ENCODE data around the gene MACROD2.

MACROD2 gene

GRCh38 chr20:15031546-15032351 lies 1036.4 kb downstream of the MACROD2 start:
- no peak for DNase-seq

GRCh38 chr20:15032352-15032622 lies 1037.0 kb downstream of the MACROD2 start:
- no peak for DNase-seq

GRCh38 chr20:15033269-15033668 lies 1038.0 kb downstream of the MACROD2 start:
- DNase-seq = no peak

DNA sequence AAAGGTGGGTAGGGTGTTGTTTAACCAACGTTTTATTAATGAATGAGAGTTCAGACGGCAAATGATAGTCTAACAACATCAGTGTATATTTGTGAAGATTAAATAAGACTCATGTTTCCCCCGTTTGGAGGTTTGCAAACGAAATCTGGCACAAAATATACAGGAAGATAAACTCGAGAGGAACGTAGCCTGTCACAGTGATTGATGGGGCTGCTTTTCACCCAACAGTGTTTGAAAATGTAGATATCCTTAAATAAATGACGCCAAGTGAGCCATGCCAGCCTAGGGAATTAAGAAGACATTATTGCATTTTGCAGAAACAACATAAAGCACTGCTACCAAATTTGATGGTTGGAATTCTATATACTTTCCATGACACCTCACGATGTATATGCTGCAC lies 1038.6 kb downstream of the MACROD2 start:
- no peak for DNase-seq

- DNase-seq = no peak
Measured at GRCh38 chr20:15036948-15037347, 1041.6 kb downstream of the MACROD2 start.

DNA sequence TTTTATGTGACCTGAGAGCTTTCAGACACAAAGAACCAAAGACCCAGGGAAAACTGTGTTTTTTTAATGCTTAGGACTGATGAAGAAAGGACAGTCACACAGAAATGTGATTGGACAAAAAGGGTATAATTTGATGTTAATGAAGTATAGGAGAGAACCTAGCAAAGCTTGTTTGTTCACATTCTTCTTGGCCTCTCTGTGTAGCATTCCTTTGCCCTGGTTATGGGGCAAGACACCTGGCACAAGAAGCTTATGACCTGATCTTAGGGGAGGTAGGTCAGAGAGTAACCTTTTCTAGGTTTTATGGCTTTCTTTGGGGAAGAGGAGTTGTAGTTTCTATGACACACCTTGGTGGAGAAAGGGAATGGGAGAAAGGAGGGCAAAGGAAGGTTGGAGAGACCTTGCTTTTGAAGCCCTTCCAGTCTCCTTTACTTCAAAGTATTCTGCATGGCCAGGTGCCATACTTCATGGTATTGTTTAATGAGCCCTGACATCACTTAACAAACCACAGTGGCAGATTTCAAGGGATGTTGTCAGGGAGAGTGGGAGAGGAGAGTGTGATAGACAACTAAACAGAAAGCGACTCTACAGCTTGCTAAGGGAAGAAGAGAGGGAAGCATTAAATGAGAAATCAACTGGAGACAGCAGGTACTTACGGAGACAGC lies 1043.9 kb downstream of the MACROD2 start:
- DNase-seq = no peak

DNA sequence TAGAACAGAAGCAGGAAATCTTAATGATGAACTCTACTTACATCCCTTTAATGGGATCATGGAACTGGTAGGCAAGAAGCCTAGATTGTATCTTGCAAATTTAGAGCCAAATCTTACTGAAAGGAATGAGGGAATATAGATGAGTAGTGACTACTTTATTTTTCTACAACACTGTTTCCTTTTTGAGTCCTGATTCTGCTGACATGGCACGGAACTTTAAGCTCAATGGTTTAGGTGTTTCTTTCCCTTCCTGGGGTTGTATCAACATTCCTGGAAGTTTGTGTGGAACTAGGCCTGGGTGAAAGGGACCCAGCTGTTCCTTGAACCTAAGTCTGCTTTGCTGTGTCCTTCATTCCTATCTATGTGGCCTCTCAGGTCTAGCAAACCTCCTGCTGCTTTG lies 1047.4 kb downstream of the MACROD2 start:
- no peak for DNase-seq

DNA sequence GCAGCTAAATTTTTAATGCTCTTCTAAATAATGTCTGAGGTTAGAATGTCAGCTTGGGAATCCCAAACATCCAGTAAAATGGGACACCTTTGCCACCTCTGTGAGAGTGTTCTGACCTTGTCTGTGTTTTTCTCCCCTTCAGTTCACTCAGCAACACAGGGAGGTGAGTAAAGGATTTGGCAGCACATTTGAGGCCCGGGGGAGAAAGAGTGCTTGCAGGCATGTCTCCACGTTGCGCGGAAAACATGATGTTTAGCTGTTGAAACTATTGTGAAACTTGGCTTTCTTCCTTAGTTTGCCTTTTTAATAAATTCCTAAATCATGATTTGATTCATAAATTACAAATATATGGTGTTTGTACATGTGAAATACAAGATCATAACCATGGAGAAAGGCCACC lies 1049.9 kb downstream of the MACROD2 start:
- DNase-seq = no peak

DNA sequence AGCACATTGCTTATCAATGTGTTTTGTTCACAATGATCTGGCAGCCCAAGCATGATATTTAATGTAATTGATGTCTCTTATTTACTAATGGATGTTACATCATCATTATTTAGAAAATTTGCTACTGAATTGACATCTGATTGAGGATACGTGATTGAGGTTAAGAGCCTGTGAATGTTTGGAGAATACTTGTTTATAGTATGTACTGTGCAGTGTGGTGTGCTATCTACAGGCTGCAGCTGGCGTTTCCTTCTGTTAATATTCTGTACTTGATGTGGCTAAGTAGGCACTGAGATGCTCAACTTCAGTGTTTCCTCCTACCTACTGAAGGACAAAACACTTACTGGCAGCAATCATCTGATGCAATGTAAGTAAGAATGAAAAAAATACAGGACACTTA lies 1051.7 kb downstream of the MACROD2 start:
- no peak for DNase-seq

- no peak for DNase-seq
Measured at GRCh38 chr20:15047601-15048000, 1052.3 kb downstream of the MACROD2 start.

DNA sequence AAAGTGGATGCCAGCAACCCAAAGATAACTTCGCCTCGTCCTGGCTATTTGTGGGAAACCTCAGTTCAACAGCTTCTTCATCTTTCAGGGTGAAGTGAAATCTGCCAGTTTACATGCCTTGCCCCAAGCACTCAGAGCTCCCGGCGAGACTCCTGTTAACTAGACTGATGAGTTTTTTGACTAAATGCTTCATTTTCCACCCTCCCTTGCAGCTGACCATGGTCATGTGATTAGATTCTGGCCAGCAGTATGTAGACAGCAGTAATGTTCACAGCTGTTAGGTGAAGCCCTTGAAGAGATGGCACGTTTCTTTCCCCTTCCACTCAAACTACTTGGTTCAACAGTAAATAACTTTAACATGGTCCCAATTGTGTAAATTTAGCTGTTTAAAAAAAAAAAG lies 1060.9 kb downstream of the MACROD2 start:
- DNase-seq = no peak

DNA sequence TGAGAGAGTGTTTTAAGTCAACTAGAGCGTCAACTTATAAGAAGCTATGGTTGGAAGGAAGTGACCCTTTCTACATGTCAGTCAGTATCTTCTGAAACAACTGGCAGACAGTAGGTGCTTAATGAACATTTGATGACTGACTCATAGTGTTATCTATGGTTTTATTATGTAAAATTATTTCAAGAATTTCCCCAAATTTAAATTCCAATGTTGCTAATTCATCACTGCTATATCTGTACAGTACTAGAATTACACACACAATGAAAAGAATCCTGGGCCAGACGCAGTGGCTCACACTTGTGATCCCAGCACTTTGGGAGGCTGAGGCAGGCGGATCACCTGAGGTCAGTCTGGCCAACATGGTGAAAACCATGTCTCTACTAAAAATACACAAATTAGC lies 1063.5 kb downstream of the MACROD2 start:
- DNase-seq = no peak

- no peak for DNase-seq
Measured at GRCh38 chr20:15059438-15059837, 1064.1 kb downstream of the MACROD2 start.

DNA sequence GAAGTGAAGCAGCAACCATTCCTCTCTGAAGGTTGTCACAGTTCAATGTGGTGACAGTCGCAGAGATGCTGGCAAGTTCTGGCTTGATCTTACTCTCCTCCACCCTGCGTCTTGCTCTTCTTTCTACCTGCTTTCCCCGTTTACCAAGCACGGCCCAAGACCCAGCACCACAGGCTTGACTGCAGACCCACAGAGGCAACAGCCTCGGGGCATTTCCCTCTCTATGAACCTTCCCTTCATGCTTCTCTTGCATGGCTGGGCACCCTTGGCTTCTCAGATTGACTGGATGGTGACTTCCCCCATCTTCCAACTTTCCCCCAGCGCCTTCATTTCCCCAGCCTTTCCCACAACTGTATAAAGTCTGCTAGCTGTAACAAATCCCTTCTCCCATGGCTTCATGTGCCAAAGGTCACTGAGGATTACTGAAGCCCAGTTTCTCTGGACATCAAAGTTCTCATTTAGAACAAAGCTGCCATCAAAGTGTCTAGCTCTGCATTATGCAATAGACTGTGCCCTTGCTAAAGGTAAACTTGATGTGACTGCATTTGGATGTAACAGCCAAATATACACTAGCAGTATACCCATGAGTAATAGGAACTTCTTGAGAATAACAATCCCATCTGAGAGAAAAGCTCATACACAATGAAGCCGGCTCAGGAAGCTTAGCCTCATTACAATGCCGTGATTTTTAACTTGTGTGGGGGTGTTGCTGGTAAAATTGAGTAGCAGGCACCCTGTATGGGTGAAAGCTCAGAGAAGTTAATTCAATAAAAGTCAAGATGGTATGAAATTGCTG lies 1065.1 kb downstream of the MACROD2 start:
- no peak for DNase-seq

GRCh38 chr20:15061061-15061430 lies 1065.7 kb downstream of the MACROD2 start:
- no peak for DNase-seq

DNA sequence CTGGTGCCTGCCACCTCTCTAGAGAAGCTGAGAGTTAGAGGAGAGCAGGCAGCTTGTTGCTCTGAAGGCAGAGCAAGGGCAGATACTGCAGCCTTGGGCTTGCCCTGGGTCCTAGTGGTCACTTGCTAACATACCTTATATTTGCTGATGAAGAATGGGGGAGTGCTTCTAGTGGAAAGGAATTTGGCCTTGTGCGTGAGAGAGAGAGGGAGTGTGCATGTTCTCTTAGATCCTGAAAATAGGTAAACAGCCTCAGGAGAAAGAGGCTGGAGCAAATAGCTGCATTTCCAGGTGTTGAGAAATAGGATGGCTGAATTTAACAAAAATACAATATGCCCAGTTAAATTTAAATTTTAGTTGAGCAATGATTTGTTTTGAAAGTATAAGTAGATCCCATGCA lies 1066.6 kb downstream of the MACROD2 start:
- DNase-seq = no peak

- DNase-seq = no peak
Measured at GRCh38 chr20:15063081-15063480, 1067.8 kb downstream of the MACROD2 start.

GRCh38 chr20:15064741-15065140 lies 1069.4 kb downstream of the MACROD2 start:
- no peak for DNase-seq

GRCh38 chr20:15065794-15066193 lies 1070.5 kb downstream of the MACROD2 start:
- DNase-seq = no peak

DNA sequence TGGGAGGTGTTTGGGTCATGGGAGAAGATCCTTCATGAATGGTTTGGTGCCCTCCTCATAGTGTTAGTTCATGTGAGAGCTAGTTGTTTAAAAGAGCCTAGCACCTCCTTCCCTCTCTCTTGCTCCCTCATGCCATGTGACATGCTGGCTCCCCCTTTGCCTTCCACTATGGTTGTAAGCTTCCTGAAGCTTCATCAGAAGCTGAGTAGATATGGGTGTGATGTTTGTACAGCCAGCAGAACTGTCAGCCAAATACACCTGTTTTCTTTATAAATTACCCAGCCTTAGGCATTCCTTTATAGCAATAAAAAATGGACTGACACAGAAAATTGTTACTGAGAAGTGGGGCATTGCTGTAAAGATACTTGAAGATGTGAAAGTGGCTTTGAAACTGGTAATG lies 1073.2 kb downstream of the MACROD2 start:
- DNase-seq = no peak

- no peak for DNase-seq
Measured at GRCh38 chr20:15069355-15069754, 1074.0 kb downstream of the MACROD2 start.

DNA sequence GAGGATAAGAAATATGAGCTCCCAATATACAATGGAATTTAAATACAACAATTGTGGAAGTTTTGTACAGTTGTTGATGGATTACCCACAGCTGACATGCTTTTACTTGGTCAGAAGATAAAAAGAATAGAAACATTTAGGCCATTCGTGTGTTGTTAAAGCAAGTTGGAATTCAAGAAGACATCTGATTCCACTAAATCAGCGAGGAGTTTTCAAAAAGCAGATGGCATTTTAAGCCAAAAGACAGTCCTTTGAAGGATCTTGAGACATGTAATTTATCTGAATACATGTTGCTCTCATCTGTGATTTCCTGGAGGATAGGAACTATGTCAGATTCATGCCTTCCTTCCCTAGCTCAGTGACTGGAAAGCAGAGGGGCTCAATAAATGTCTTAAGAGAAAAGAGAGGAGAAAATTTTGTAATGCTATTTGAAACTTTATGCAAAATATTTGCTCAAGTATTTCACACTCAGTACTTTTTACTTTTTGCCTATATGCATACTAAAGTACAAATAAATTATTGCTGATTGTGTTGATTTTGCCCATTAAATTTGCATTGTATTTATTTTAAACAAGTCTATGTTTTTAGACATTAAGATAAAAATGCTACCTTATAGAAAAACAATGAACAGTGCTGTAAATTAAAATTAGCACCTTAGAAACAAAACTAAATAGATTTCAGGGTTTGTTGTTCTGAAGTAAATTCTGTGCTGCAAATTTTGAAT lies 1075.9 kb downstream of the MACROD2 start:
- DNase-seq = no peak

DNA sequence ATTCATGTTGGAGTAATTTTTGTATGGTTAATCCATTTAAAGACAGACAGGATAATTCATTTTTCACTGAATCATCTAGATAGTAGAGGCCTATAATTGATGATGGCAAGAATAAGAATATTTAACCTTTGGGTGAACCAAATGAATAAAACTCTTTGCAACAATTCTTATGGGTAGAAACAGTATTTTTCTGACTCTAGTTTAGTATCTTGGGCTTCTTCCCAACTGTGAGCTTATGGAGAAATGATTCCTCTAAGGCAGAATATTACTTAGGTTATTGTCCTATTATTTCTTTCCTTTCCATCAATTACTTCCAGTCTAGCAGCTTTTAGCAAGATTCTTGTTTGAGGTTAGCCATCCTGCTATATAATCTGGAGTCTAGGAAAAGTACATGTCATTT lies 1077.0 kb downstream of the MACROD2 start:
- no peak for DNase-seq

All from suppressor macrophage treated with lipopolysaccharide for 1 hour (primary cell).